Right lobe of liver (tissue), 6 donors: ENCODE data around the gene SPECC1L. TPM values are rescaled to one million over a fixed set of nuclear protein-coding genes. Genes with fewer than 3 reads are reported as not detected.

ENCODE experiments used
- ATAC-seq, 4 donors: fragments of 200-7000 bp; cut with Tn5 transposase; one replicate each; pipeline ENCODE4 v1.9.1; 2020; ENCODE audit warnings: mild to moderate bottlenecking in 4 of 4, moderate library complexity in 4 of 4
- DNase-seq, 3 donors: peaks; one replicate each; pipeline ENCODE4 v3.0.0-alpha.2; 2020
- H3K27ac ChIP-seq, 3 donors: fragments of 200-600 bp; one replicate each; pipeline ENCODE4 v1.8.0; 2022
- H3K27me3 ChIP-seq, 2 donors: fragments of 200-600 bp; one replicate each; pipeline ENCODE4 v1.8.0; 2022
- H3K36me3 ChIP-seq, 4 donors: fragments of 200-600 bp; sonication (generic) in 1 of 4; one replicate each; pipeline versions ENCODE4 v1.5.1 to v1.8.0; 2017 to 2022; ENCODE audit warnings: control low read depth in 1 of 4
- H3K4me1 ChIP-seq, 4 donors: fragments of 200-600 bp; sonication (generic) in 1 of 4; one replicate each; pipeline versions ENCODE4 v1.5.1 to v1.8.0; 2017 to 2022; ENCODE audit warnings: control low read depth in 1 of 4
- H3K4me3 ChIP-seq, 3 donors: fragments of 200-600 bp; one replicate each; pipeline ENCODE4 v1.8.0; 2022
- H3K9me3 ChIP-seq, 4 donors: fragments of 200-600 bp; sonication (generic) in 1 of 4; one replicate each; pipeline versions ENCODE4 v1.5.1 to v1.8.0; 2017 to 2022; ENCODE audit warnings: control low read depth in 1 of 4
- CTCF ChIP-seq, 4 donors: fragments of 200-600 bp in 3 of 4; fragments of 450-650 bp in 1 of 4; IDR thresholded peaks; one replicate each; pipeline versions ENCODE4 v1.5.1 to v1.8.0; 2016 to 2022; ENCODE audit warnings: antibody characterized with exemption in 4 of 4, mild to moderate bottlenecking in 2 of 4
- POLR2A ChIP-seq: fragments of 450-650 bp; IDR thresholded peaks from one replicate; pipeline ENCODE4 v1.6.1; 2017; ENCODE audit warnings: antibody characterized with exemption, mild to moderate bottlenecking
- WGBS: methylation state at CpG from one replicate; pipeline ENCODE4 v1.1.6; 2018; ENCODE audit warnings: low coverage, low lambda C conversion rate; ENCODE audit not compliant: insufficient coverage; ENCODE audit errors: missing lambda C conversion rate; 5-methylcytosine and 5-hydroxymethylcytosine counted together
- intact Hi-C, 2 donors: fragments of 100-400 bp; cut with DNase I; formaldehyde crosslinking; loops; one replicate each; pipeline versions ENCODE4 v1.11.2 to v1.14.1; 2022
- total RNA-seq, 6 experiments: library from RNA; depleted of rRNA in 2 of 6; stranded (reverse); fragments of >200 nt in 2 of 6; fragmentation: NEBNext Ultra II Directional in 3 of 6; extraction: Animal tissue kit (Norgen Biotek cat#: 25700) in 3 of 6; gene quantifications; one replicate each; pipeline versions ENCODE4 v1.1.0 to v1.2.4, GENCODE V29; 2016 to 2023
- donor health status: DM: no; HTN: yes; CAD: no.
- donor health status: DM: no; HTN: no; CAD: no.
- donor health status: DM: no; HTN: no; CAD: no.
- donor health status: DM: no; HTN: yes; CAD: no.
- donor health status: DM: no; HTN: yes; CAD: no.

The SPECC1L gene
- total RNA-seq, 6 experiments from 2014 or later, result 16.3 to 26.4 (median 24.2) TPM

- Histone ChIP-seq H3K4me1 (peaks cover 0 to 23% (median 6%) of the 10 kb centered on the region in 4 donors), H3K27ac (peak overlapping the region; percentile 36 to 82 (median 59)), H3K36me3 (no peaks in the 10 kb centered on the region), H3K4me3 (peak overlapping the region; percentile 58 to 65 (median 59)), H3K27me3 (no peaks in the 10 kb centered on the region), H3K9me3 (no peaks in the 10 kb centered on the region)
- DNase-seq, result no peak
- no peak for TF ChIP-seq CTCF (IDR thresholded peaks at IDR 0.05)
- TF ChIP-seq POLR2A, result no peak
- intact Hi-C loops, result loop anchor here (5.0 to 10.0 kb wide), 2 partner anchors 60 to 97 kb away; no protein-coding TSS in a partner anchor
- ATAC-seq, result peak in 2 of 4 donors; percentile 5
- WGBS, result 51% methylated on average over 3 of the region's 32 CpGs
Observed at GRCh38 chr22:24424901-24425775, 154.5 kb downstream of the SPECC1L start.

GRCh38 chr22:24426436-24426835 lies 155.8 kb downstream of the SPECC1L start:
- DNase-seq, result no peak
- TF ChIP-seq CTCF (IDR thresholded peaks at IDR 0.05), result no peak
- no peak for TF ChIP-seq POLR2A
- intact Hi-C loops, result loop anchor here (5.0 to 10.0 kb wide), 2 partner anchors 58 to 96 kb away; no protein-coding TSS in a partner anchor
- no peaks in the 10 kb centered on the region for H3K9me3 ChIP-seq
- no peak overlapping the region for H3K27ac ChIP-seq
- no peaks in the 10 kb centered on the region for H3K36me3 ChIP-seq
- no peaks in the 10 kb centered on the region for H3K27me3 ChIP-seq
- H3K4me1 ChIP-seq, result peaks cover 0 to 33% (median 11%) of the 10 kb centered on the region in 4 donors
- H3K4me3 ChIP-seq, result no peak overlapping the region
- WGBS, result no CpG with 5 or more reads among the region's 4 CpGs
- ATAC-seq, result no peak

- intact Hi-C loops, result loop anchor here (5.0 to 10.0 kb wide), 2 partner anchors 58 to 95 kb away; no protein-coding TSS in a partner anchor
Observed at GRCh38 chr22:24426851-24427499, 156.3 kb downstream of the SPECC1L start.

More at GRCh38 chr22:24426851-24427499, 156.3 kb downstream of the SPECC1L start:
- 23% methylated on average over 4 of the region's 19 CpGs for WGBS
- no peak overlapping the region for H3K4me3 ChIP-seq
- H3K9me3 ChIP-seq, result no peaks in the 10 kb centered on the region
- no peak for TF ChIP-seq POLR2A
- TF ChIP-seq CTCF (IDR thresholded peaks at IDR 0.05), result no peak
- peak overlapping the region in 2 of 3 donors; percentile 13 to 54 for H3K27ac ChIP-seq
- DNase-seq (no peak), ATAC-seq (no peak)
- H3K36me3 ChIP-seq, result no peaks in the 10 kb centered on the region
- peaks cover 0 to 39% (median 14%) of the 10 kb centered on the region in 4 donors for H3K4me1 ChIP-seq
- no peaks in the 10 kb centered on the region for H3K27me3 ChIP-seq
